ENCODE measurements around the gene NBPF1.
A peak's percentile ranks its signal among the peaks of the same experiment; 100 is the strongest.
"Not testable (repeated sequence)": the region's sequence is repeated elsewhere in the genome, so short reads cannot be mapped to it uniquely, and the experiment has no call there.

NBPF1 gene

GRCh38 chr1:16614361-16615252 is 1.2 kb upstream of the NBPF1 start:
- TF ChIP-seq CTCF (conservative IDR thresholded peaks at IDR 0.05; ENCODE audit: low read depth) = no peak
- no peak overlapping the region for H3K27ac ChIP-seq
- POLR2A ChIA-PET (ENCODE audit: low non-redundant PET) = no interaction called here
- CTCF ChIA-PET = no interaction called here
- no peak for DNase-seq (ENCODE audit: low spot score)

DNA sequence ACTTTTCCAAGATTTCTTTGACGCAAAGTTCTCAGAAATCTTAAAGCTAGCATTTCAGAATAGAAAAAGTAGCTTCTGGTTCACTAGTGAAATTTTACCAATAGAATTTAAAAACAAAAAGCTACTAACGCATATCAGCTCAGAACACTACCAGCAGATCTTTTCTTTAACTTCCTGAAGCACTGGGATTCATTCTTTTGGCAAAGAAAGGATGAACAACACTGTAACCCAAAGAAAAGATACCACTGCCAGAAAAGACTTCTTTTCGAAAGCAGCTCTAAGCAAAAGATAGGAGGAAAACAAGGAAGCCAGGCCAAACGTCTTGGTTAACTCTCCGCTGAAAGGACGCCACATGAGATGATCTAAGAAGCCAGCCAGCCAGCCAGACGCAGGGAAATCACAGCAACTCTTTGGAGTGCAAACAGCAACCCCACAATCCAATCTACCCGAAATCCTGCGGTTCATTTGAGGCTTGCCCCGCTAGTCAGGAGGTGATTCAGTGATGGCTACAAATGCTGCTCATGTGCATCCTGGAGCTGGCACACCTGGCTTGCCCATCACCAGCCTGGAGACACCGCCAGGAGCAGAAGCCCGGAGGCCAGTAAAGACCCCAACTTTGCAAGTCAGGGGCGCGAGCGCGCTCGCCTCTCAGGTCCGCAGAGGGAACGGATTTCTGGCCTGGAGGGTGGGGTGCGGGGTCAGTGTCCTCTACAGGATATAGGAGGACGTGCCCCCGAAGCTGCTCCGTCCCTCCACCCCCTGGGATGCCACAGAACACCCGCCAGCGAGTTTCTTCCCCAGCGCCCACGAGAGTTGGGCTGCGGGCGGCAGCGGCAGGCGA is 812 bp downstream of the NBPF1 start:
- H3K27ac ChIP-seq = peak overlapping the region; percentile 77
- POLR2A ChIA-PET (ENCODE audit: low non-redundant PET) = no interaction called here
- peak; percentile 71 for DNase-seq (ENCODE audit: low spot score)
- CTCF ChIA-PET = interaction anchor here (0.7 to 0.9 kb wide), 2 partner anchors 172 to 781 kb away, joined by 3 to 4 read pairs; partner anchors contain the start of gene NECAP2
- TF ChIP-seq CTCF (conservative IDR thresholded peaks at IDR 0.05; ENCODE audit: low read depth) = no peak

- ChIA-PET CTCF (interaction anchor here (0.9 kb wide), 1 partner anchor 171 kb away, joined by 3 read pairs; the partner anchor contains the start of gene NECAP2), POLR2A (ENCODE audit: low non-redundant PET) (interaction anchor here (0.6 kb wide), 1 partner anchor 299 kb away, joined by 3 read pairs; no protein-coding TSS in a partner anchor)
- not testable (repeated sequence) for H3K27ac ChIP-seq
These were observed 1.4 kb downstream of the NBPF1 start for GRCh38 chr1:16611981-16612331.

GRCh38 chr1:16611164-16611563 is 2.2 kb downstream of the NBPF1 start:
- H3K27ac ChIP-seq; DNase-seq (ENCODE audit: low spot score): not testable (repeated sequence)
- POLR2A ChIA-PET (ENCODE audit: low non-redundant PET) = interaction anchor here (0.6 kb wide), 1 partner anchor 300 kb away, joined by 3 read pairs; no protein-coding TSS in a partner anchor
- CTCF ChIA-PET = interaction anchor here (0.7 kb wide), 1 partner anchor 163 kb away, joined by 3 read pairs; no protein-coding TSS in a partner anchor

More at GRCh38 chr1:16611981-16612331, 1.4 kb downstream of the NBPF1 start:
- not testable (repeated sequence) for DNase-seq (ENCODE audit: low spot score)

- DNase-seq (ENCODE audit: low spot score); H3K27ac ChIP-seq; CTCF ChIA-PET; POLR2A ChIA-PET (ENCODE audit: low non-redundant PET): not testable (repeated sequence)
These were observed 2.8 kb downstream of the NBPF1 start for GRCh38 chr1:16610553-16610952.

DNA sequence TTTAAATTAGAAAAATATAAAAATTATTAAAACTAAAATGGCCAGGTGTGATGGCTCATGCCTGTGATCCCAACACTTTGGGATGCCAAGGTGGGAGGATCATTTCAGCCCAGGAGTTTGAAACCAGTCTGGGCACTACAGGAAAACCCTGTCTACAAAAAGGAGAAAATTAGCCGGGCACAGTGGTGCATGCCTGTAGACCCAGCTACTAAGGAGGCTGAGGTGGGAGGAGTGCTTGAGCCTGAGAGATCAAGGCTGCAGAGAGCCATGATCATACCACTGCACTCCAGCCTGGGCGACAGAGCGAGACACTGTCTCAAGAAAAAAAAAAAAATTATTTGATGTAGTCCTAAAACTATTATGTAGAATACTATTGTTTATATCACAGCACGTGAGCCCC is 3.6 kb downstream of the NBPF1 start:
- not testable (repeated sequence) for H3K27ac ChIP-seq

GRCh38 chr1:16608838-16609560 is 4.4 kb downstream of the NBPF1 start:
- TF ChIP-seq CTCF (conservative IDR thresholded peaks at IDR 0.05; ENCODE audit: low read depth) = no peak
- H3K27ac ChIP-seq = no peak overlapping the region
- ChIA-PET CTCF (interaction anchor here (0.6 to 1.6 kb wide), 8 partner anchors 12 to 310 kb away, joined by 3 to 6 read pairs (median 3); no protein-coding TSS in a partner anchor), POLR2A (ENCODE audit: low non-redundant PET) (no interaction called here)
- DNase-seq (ENCODE audit: low spot score) = no peak

More for the DNA sequence above, 3.6 kb downstream of the NBPF1 start:
- DNase-seq (ENCODE audit: low spot score); POLR2A ChIA-PET (ENCODE audit: low non-redundant PET): not testable (repeated sequence)
- CTCF ChIA-PET = interaction anchor here (0.6 to 1.6 kb wide), 3 partner anchors 11 to 94 kb away, joined by 3 to 6 read pairs (median 5); no protein-coding TSS in a partner anchor

DNA sequence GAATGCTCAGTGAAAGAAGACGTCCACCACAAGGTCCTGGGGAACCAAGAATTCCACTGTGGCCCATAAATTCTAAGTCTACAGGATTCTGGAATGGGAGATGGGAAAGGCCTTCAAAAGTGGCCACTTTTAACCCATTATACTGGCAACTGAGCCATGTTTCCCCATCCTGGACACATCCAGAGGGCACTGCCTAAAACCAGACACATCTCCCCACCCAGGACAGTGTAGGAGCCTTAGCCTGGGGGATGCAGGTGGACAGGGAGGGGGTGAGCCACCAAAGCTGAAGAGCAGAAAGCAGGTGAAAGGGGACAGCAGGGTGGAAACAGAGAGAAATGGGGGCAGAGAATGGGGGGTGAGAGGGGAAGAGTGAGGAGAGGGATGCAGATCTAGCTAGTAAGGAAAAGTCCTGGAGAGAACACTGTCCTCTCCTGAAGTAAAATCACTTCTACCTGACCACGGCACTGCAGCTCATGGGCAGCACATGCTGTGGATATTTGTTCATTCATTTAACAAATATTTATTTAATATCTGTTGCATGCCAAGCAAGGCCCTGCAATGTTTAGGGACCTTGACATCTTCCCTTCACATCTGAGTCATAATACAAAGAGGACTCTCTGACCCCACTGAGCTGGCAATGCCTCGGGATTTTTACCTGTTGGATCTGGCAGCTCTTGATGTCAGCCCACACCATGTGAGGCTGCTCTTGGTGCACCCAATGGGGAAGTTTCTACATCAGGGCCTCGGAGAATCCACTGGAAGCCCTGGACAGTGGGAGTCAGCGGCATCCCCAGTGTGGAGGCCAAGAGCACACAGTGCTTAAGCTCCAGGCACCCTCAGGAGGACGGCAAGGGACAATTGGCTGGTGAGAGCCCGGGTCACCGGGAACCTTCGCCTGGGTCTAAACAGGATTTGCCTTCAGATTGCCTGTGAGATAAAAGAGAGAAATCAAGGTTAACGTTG is 5.2 kb downstream of the NBPF1 start:
- POLR2A ChIA-PET (ENCODE audit: low non-redundant PET); DNase-seq (ENCODE audit: low spot score); H3K27ac ChIP-seq: not testable (repeated sequence)
- CTCF ChIA-PET = interaction anchor here (0.6 to 1.6 kb wide), 4 partner anchors 13 to 103 kb away, joined by 3 to 5 read pairs (median 3); no protein-coding TSS in a partner anchor

All from RWPE1 (cell line).